Measurements from ENCODE around the gene PDX1.

DNA sequence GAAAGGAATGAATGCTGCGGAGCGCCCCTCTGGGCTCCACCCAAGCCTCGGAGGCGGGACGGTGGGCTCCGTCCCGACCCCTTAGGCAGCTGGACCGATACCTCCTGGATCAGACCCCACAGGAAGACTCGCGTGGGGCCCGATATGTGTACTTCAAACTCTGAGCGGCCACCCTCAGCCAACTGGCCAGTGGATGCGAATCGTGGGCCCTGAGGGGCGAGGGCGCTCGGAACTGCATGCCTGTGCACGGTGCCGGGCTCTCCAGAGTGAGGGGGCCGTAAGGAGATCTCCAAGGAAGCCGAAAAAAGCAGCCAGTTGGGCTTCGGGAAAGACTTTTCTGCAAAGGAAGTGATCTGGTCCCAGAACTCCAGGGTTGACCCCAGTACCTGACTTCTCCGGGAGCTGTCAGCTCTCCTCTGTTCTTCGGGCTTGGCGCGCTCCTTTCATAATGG, 8.6 kb downstream of the PDX1 start:
- TF ChIP-seq, protein P1, sequence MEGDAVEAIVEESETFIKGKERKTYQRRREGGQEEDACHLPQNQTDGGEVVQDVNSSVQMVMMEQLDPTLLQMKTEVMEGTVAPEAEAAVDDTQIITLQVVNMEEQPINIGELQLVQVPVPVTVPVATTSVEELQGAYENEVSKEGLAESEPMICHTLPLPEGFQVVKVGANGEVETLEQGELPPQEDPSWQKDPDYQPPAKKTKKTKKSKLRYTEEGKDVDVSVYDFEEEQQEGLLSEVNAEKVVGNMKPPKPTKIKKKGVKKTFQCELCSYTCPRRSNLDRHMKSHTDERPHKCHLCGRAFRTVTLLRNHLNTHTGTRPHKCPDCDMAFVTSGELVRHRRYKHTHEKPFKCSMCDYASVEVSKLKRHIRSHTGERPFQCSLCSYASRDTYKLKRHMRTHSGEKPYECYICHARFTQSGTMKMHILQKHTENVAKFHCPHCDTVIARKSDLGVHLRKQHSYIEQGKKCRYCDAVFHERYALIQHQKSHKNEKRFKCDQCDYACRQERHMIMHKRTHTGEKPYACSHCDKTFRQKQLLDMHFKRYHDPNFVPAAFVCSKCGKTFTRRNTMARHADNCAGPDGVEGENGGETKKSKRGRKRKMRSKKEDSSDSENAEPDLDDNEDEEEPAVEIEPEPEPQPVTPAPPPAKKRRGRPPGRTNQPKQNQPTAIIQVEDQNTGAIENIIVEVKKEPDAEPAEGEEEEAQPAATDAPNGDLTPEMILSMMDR (IDR thresholded peaks at IDR 0.05 in 8 of 11, conservative IDR thresholded peaks at IDR 0.05 in 3 of 11) = no peak
- TF ChIP-seq POLR2AphosphoS5 (IDR thresholded peaks at IDR 0.05) = no peak

Measured in spleen (tissue), 7 donors.